ENCODE measurements around the gene FADS2.

The FADS2 gene

GRCh38 chr11:61827571-61828378, at the start of gene FADS2:
Gene FADS2 (plus strand): TSS chr11:61828300. CDS start chr11:61828391, 91 bp downstream.
- DNase-seq (ENCODE audit: low read depth in 2 of 2, low spot score in 1 of 2): peak; percentile 19 to 41

DNA sequence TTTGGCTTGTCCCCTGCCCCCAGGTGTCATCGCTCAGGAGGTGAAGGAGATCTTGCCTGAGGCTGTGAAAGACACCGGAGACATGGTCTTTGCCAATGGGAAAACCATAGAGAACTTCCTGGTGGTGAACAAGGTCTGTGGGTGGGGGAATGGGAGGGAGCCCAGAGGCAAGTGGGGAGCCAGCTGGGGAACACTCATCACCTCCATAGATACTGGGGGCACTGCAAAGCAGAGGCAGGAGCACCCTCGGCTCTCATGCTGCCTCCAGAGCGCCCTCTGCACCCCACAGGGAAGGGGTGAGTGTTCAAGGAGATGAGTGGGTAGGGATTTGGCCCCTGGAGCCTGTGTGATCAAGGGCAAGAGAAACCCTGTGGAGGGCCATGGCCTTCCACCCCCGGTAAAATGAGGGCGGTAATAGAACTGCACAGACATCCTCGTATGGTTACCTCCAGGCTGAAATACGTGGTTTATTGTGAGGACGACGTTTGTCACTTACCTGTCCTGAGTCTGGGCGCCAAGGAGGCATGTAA, 49.7 kb upstream of the FADS2 start:
- DNase-seq (ENCODE audit: low read depth in 2 of 2, low spot score in 1 of 2): no peak

DNA sequence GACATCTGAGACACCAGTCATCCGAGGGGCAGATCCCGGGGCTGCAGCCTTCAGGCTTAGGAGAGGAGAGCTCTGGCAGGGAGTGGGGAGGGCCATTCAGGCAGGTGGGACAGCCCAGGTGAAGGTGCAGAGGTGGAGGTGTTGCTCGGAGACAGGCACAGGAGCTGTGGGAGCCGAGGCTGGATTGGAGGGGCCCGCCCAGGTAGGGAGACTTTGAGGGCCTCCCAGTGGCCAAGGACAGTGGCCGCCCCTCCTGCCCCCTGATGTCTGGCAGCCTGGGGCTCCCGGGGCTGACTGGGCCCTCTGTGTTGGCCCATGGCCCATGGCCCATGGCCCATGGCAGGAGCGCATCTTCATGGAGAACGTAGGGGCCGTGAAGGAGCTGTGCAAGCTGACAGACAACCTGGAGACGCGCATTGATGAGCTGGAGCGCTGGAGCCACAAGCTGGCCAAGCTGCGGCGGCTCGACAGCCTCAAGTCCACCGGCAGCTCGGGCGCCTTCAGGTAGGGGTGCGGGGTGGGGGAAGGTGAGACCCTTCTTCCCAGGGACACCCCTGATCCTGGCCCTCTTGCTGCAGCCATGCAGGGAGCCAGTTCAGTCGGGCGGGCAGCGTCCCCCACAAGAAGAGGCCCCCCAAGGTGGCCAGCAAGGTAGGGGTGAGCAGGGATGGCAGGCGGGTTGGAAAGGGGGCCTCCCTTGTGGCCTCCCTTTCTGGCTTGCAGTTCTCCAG, 49.0 kb upstream of the FADS2 start:
- DNase-seq (ENCODE audit: low read depth in 2 of 2, low spot score in 1 of 2): no peak

GRCh38 chr11:61779666-61780525, 48.2 kb upstream of the FADS2 start:
- no peak for DNase-seq (ENCODE audit: low read depth in 2 of 2, low spot score in 1 of 2)

- no peak for DNase-seq (ENCODE audit: low read depth in 2 of 2, low spot score in 1 of 2)
Observed at GRCh38 chr11:61780581-61781162, 47.4 kb upstream of the FADS2 start.

GRCh38 chr11:61781585-61781984, 46.5 kb upstream of the FADS2 start:
- DNase-seq (ENCODE audit: low read depth in 2 of 2, low spot score in 1 of 2): no peak

- DNase-seq (ENCODE audit: low read depth in 2 of 2, low spot score in 1 of 2): no peak
Observed at GRCh38 chr11:61782299-61782698, 45.8 kb upstream of the FADS2 start.

DNA sequence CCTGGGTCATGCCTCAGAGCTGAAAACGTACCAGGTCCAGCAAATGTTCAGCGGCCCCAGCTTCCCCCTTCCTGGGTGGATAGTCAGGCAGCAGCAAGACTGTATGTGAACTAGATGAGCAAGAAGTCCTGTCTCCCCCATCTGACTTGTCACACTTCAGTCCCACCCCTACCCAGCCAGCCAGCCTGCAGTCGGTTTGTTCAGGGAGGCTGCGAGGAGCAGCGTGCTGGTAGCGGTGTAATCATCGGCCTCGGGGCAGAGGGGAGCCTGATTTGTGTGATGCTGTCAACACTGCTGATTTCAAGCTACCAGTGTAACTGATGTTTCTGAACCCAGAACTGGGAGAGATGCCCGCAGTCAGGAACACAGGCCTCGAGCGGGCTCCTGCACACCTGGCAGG, 45.3 kb upstream of the FADS2 start:
- no peak for DNase-seq (ENCODE audit: low read depth in 2 of 2, low spot score in 1 of 2)

- no peak for DNase-seq (ENCODE audit: low read depth in 2 of 2, low spot score in 1 of 2)
Observed at GRCh38 chr11:61783717-61784505, 44.2 kb upstream of the FADS2 start.

DNA sequence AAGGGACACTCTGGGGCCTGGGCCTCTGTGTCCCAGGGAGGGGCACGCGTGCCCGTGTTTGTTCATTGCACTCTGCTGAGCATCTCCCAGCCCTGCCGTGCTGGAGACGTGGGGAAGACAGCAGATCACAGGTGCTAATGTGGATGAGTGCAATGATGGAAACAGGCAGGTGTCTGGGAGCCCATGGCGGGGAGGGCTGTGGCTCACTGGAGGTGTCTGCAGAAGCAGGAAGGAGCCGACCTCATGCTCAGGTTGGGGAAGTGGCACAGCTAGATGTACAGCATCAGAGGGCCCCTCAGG, 43.6 kb upstream of the FADS2 start:
- DNase-seq (ENCODE audit: low read depth in 2 of 2, low spot score in 1 of 2): no peak

DNA sequence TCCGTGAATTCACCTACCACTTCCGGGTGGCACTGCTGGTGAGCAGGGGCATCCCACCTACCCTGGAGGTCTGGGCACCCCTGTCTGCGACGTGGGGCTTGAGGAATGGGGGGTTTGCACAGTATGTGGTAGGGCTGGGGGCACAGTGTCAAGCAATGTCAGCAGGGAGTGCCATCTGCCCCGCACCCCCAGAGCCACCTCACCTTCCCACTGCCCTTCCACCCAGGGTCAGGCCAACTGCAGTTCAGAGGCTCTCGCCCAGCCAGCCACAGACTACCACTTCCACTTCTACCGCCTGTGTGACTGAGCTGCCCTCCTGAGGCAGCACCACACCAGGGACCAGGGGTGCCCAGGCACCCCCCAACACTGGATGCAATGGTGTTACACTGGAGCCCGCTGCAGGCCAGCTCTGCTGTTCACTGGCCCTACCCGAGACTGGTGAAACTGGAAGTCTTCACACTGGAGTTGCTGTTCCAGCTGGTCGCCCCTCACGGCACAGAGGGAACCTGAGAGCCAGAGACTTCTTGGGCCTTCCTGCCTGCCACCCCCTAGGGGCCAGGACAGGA, 42.2 kb upstream of the FADS2 start:
- no peak for DNase-seq (ENCODE audit: low read depth in 2 of 2, low spot score in 1 of 2)

GRCh38 chr11:61787928-61788491, 40.1 kb upstream of the FADS2 start:
- DNase-seq (ENCODE audit: low read depth in 2 of 2, low spot score in 1 of 2): no peak

DNA sequence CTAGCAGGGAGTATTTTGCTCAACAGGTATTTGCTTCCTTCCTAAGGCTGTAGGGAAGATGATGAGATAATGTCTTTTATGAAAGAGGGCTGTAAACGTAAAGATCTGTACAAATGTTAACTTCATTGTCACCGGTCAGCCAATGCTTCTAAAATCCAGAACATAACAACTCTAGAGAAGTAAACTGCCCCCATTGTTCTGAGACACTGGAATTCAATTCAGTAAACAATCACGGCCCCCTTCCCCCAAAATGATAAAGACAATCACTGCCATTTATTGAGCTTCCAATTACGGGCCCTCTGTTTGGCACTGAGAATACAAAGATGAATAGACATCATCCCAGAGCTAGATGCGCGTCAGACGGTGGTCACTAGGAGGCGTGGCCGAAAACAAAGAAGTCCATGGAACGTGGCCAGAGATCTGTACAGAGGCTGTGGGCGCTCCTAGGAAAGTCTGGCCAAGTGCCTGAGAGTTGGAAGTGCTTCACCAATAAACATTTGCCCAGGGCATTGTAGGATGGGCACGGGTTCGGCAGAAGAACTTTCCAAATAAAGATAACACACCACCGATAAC, 36.3 kb upstream of the FADS2 start:
- no peak for DNase-seq (ENCODE audit: low read depth in 2 of 2, low spot score in 1 of 2)

GRCh38 chr11:61792310-61793082, 35.6 kb upstream of the FADS2 start, which contains the start of the genes FEN1 and TMEM258:
Gene FEN1 (plus strand): TSS chr11:61792911. CDS start chr11:61795362, 2,451 bp downstream.
Gene TMEM258 (minus strand): TSS chr11:61792599. CDS start chr11:61792558, 41 bp downstream.
- peak; percentile 66 to 73 for DNase-seq (ENCODE audit: low read depth in 2 of 2, low spot score in 1 of 2)

DNA sequence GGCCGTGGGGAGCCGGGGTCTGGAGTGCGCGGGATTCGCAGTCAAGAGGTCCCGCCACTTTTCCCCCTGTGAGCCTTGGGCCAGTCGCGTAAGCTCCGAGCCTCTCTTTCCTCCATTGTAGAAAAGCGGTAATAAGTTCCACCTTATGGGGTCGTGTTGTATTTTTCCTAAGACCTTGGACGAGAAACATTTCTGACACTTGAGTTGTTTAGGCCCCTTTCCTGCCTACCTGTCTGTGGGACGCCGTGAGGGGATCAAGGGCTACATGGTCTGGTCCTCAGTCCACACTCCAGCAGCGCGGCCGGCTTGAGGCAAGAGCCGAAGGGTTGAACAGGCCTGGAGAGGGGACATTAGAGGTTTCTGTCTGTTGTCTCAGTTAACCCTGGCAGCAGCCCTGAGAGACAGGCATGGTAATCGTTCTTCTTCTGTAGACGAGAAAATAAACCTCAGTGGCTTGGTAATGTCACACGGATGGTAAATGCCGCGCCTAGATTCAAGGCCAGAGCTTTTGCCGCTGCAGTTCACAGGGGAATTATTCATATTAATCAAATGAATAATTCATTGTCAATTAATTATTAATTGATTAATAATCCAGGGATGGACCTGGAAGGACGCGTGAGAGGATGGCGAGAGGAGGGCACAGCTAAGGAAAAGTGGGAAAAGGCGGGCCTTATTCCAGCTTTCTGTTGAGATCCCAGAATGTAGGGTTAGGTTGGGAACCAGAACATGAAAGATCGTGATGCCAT, 34.8 kb upstream of the FADS2 start:
- DNase-seq (ENCODE audit: low read depth in 2 of 2, low spot score in 1 of 2): no peak

DNA sequence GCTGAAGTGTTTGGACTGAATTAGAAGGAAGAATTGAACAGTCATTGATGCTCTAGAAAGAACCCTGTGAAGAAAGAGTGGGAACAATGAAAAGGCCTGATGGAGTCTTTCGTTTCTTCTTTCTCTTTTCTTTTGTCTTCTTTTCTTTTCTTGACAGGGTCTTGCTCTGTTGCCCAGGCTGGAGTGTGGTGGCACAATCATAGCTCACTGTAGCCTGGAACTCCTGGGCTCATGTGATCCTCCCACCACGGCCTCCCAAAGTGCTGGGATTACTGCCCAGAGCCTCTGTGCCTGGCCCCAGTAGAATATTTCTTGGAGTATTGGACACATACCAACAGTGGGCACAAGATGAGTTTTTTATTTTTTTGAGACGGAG, 34.3 kb upstream of the FADS2 start:
- no peak for DNase-seq (ENCODE audit: low read depth in 2 of 2, low spot score in 1 of 2)

DNA sequence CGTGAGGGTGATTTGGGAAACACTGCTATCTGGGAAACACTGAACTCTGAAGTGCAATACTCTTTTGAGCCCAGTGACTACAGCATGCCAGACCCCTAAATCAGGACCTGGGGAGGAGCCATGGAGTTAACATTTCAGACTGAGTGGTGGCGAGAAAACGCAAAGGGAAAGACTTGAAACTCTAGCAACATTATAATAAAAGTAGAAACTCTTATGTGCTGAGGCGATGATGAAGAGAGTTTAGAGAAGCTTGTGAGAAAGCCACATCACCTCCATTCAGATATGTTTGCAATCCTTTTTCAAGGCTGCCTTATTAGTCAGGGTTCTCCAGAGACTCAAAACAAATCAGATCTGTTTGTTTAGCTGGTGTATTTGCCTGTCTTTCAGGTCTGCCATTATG, 33.5 kb upstream of the FADS2 start:
- no peak for DNase-seq (ENCODE audit: low read depth in 2 of 2, low spot score in 1 of 2)

GRCh38 chr11:61795459-61795858, 32.6 kb upstream of the FADS2 start:
- no peak for DNase-seq (ENCODE audit: low read depth in 2 of 2, low spot score in 1 of 2)
